HCT116 (cell line): Measurements from ENCODE around the gene IL17RA. TPM values are rescaled to one million over a fixed set of nuclear protein-coding genes. Genes with fewer than 3 reads are reported as not detected.

Experiments used
- ATAC-seq: fragments of 200-7000 bp; cut with Tn5 transposase; 2 replicates; pipeline ENCODE4 v1.9.1; 2020; ENCODE audit warnings: mild to moderate bottlenecking, moderate library complexity
- BruUV-seq: library from RNA; stranded (reverse); fragments of 400-500 nt; replicated peaks from 2 replicates; lab custom pipeline; 2021; lab: Mats Ljungman, UMichigan
- CTCF ChIA-PET: fragments of 300-600 bp; sonication (Branson Sonifier 250); formaldehyde crosslinking; loops from one replicate; lab custom pipeline; 2021; ENCODE audit warnings: antibody characterized with exemption; lab: Charles Lee
- POLR2A ChIA-PET: fragments of 300-600, 350-600 bp; sonication (Branson Sonifier 250); formaldehyde crosslinking; loops from one replicate; lab custom pipeline; 2021; ENCODE audit warnings: antibody characterized with exemption; lab: Charles Lee
- RAD21 ChIA-PET, 2 experiments: fragments of 300-600 bp; sonication (Branson Sonifier 250); formaldehyde crosslinking; loops; one replicate each; lab custom pipeline; 2023; ENCODE audit warnings: low total read pairs in 2 of 2; ENCODE audit not compliant: uncharacterized antibody in 2 of 2, unreplicated experiment in 2 of 2, low non-redundant PET in 1 of 2; lab: Charles Lee
- DNase-seq: peaks from one replicate; pipeline ENCODE4 v3.0.0-alpha.2; 2010; ENCODE audit warnings: low read depth, low spot score
- H2AFZ ChIP-seq: fragments of 200-600 bp; shearing (Covaris generic), sonication (generic); 2 replicates; pipeline ENCODE4 v1.6.1; 2017; ENCODE audit warnings: low read depth, mixed run types, mixed read lengths, antibody characterized with exemption, low read length; ENCODE audit not compliant: poor library complexity, severe bottlenecking
- H3K27ac ChIP-seq: 2 replicates; pipeline ENCODE4 v1.5.1; 2012; ENCODE audit warnings: low read depth, low read length
- H3K27me3 ChIP-seq: fragments of 200-600 bp; sonication (generic); 2 replicates; pipeline ENCODE4 v1.6.1; 2016; ENCODE audit warnings: mixed run types, low read length, mixed read lengths; ENCODE audit not compliant: insufficient read depth
- H3K36me3 ChIP-seq, 2 experiments: fragments of 200-500 bp in 1 of 2; fragments of 200-600 bp in 1 of 2; sonication (Bioruptor generic) in 1 of 2; sonication (generic) in 1 of 2; 2 replicates each; pipeline versions ENCODE4 v1.5.1 to v1.6.1; 2014 to 2016; ENCODE audit warnings: low read length in 2 of 2, inconsistent platforms in 1 of 2, mixed read lengths in 1 of 2, mixed run types in 1 of 2; ENCODE audit not compliant: insufficient read depth in 2 of 2, control insufficient read depth in 1 of 2
- H3K4me1 ChIP-seq, 2 experiments: fragments of 200-600 bp in 1 of 2; sonication (generic) in 1 of 2; 2 replicates each; pipeline versions ENCODE4 v1.5.1 to v1.6.1; 2012 to 2017; ENCODE audit warnings: low read length in 2 of 2, inconsistent platforms in 1 of 2, mild to moderate bottlenecking in 1 of 2, mixed read lengths in 1 of 2, mixed run types in 1 of 2, moderate library complexity in 1 of 2; ENCODE audit not compliant: insufficient read depth in 2 of 2, control insufficient read depth in 1 of 2
- H3K4me2 ChIP-seq: fragments of 200-600 bp; sonication (generic); 2 replicates; pipeline ENCODE4 v1.6.1; 2017; ENCODE audit warnings: mixed run types, low read length, mixed read lengths
- H3K4me3 ChIP-seq, 2 experiments: fragments of 200-600 bp in 1 of 2; sonication (generic) in 1 of 2; replicated peaks in 1 of 2; 2 replicates each; pipeline ENCODE4 v1.5.1; 2011 to 2016; ENCODE audit warnings: low read length in 2 of 2, control low read depth in 1 of 2, low read depth in 1 of 2, mild to moderate bottlenecking in 1 of 2, mixed read lengths in 1 of 2, mixed run types in 1 of 2
- H3K79me2 ChIP-seq: fragments of 200-600 bp; sonication (generic); 2 replicates; pipeline ENCODE4 v1.6.1; 2017; ENCODE audit warnings: mild to moderate bottlenecking, mixed run types, low read length, moderate library complexity, mixed read lengths; ENCODE audit not compliant: insufficient read depth
- H3K9ac ChIP-seq: fragments of 200-600 bp; sonication (generic); 2 replicates; pipeline ENCODE4 v1.6.1; 2016; ENCODE audit warnings: low read length, mixed read lengths
- H3K9me2 ChIP-seq: fragments of 200-600 bp; sonication (generic), shearing (Covaris generic); 2 replicates; pipeline ENCODE4 v1.6.1; 2017; ENCODE audit warnings: mixed run types, mild to moderate bottlenecking, moderate library complexity; ENCODE audit not compliant: insufficient read depth
- H3K9me3 ChIP-seq, 2 experiments: fragments of 200-500 bp in 1 of 2; fragments of 200-600 bp in 1 of 2; sonication (Bioruptor generic) in 1 of 2; sonication (generic) in 1 of 2; 2 replicates each; pipeline ENCODE4 v1.6.1; 2014 to 2017; ENCODE audit warnings: low read length in 2 of 2, mixed read lengths in 2 of 2, inconsistent platforms in 1 of 2, low read depth in 1 of 2, mild to moderate bottlenecking in 1 of 2, mixed run types in 1 of 2, moderate library complexity in 1 of 2; ENCODE audit not compliant: control insufficient read depth in 1 of 2, insufficient read depth in 1 of 2
- H4K20me1 ChIP-seq: fragments of 200-600 bp; sonication (generic), shearing (Covaris generic); 2 replicates; pipeline ENCODE4 v1.6.1; 2017; ENCODE audit warnings: mixed run types, mild to moderate bottlenecking, moderate library complexity; ENCODE audit not compliant: insufficient read depth
- CEBPB ChIP-seq: IDR thresholded peaks from 2 replicates; pipeline ENCODE4 v1.6.1; 2012; ENCODE audit warnings: low read depth
- EGR1 ChIP-seq: IDR thresholded peaks from 2 replicates; pipeline ENCODE4 v1.6.1; 2012; ENCODE audit warnings: low read depth
- ELF1 ChIP-seq: IDR thresholded peaks from 2 replicates; pipeline ENCODE4 v1.6.1; 2012; ENCODE audit warnings: low read depth, borderline replicate concordance
- POLR2A ChIP-seq: IDR thresholded peaks from 2 replicates; pipeline ENCODE4 v1.7.0; 2011; ENCODE audit warnings: borderline replicate concordance; ENCODE audit not compliant: insufficient read depth, insufficient read length; ENCODE audit errors: extremely low read depth
- POLR2AphosphoS5 ChIP-seq: IDR thresholded peaks from 2 replicates; pipeline ENCODE4 v1.6.1; 2011; ENCODE audit warnings: mild to moderate bottlenecking, low read depth, low read length, moderate library complexity
- RAD21 ChIP-seq: IDR thresholded peaks from 2 replicates; pipeline ENCODE4 v1.6.1; 2012; ENCODE audit warnings: low read depth, mild to moderate bottlenecking
- SIN3A ChIP-seq: IDR thresholded peaks from 2 replicates; pipeline ENCODE4 v1.6.1; 2012; ENCODE audit warnings: low read depth
- TCF7L2 ChIP-seq: IDR thresholded peaks from 2 replicates; pipeline ENCODE4 v1.7.0; 2011; ENCODE audit warnings: borderline replicate concordance, inconsistent platforms; ENCODE audit not compliant: insufficient read depth, insufficient read length; ENCODE audit errors: extremely low read depth
- YY1 ChIP-seq: IDR thresholded peaks from 2 replicates; pipeline ENCODE4 v1.6.1; 2011; ENCODE audit warnings: low read length, low read depth, moderate library complexity, mild to moderate bottlenecking; ENCODE audit not compliant: insufficient replicate concordance; ENCODE audit errors: extremely low read depth
- ZFX ChIP-seq: fragments of 450-650 bp; IDR thresholded peaks from 2 replicates; pipeline ENCODE4 v1.6.1; 2017
- ZNF274 ChIP-seq: fragments of 200-500 bp; sonication (Bioruptor generic); IDR thresholded peaks from 2 replicates; pipeline ENCODE4 v1.6.1; 2014; ENCODE audit warnings: mild to moderate bottlenecking, low read depth, low read length, inconsistent platforms
- intact Hi-C: fragments of 100-400 bp; cut with micrococcal nuclease; formaldehyde crosslinking; loops from 2 replicates; pipeline ENCODE4 v1.10.0; 2022
- total RNA-seq: library from RNA; stranded (reverse); gene quantifications from one replicate; pipeline ENCODE4 v1.2.1, GENCODE V29; 2021; ENCODE audit not compliant: unreplicated experiment
- TF ChIP-seq, protein P1 (sequence below): IDR thresholded peaks from 2 replicates; pipeline ENCODE4 v1.6.1; 2012
- TF ChIP-seq, protein P2 (sequence below): IDR thresholded peaks from 2 replicates; pipeline ENCODE4 v1.6.1; 2011; ENCODE audit warnings: mild to moderate bottlenecking, low read length, moderate library complexity; ENCODE audit not compliant: insufficient replicate concordance; ENCODE audit errors: extremely low read depth
- TF ChIP-seq, protein P3 (sequence below): IDR thresholded peaks from 2 replicates; pipeline ENCODE4 v1.6.1; 2012
- TF ChIP-seq, protein P4 (sequence below): IDR thresholded peaks from 2 replicates; pipeline ENCODE4 v1.6.1; 2012; ENCODE audit warnings: low read depth

The IL17RA gene
- total RNA-seq, 1 experiment from 2014 or later: 17.3 TPM

DNA sequence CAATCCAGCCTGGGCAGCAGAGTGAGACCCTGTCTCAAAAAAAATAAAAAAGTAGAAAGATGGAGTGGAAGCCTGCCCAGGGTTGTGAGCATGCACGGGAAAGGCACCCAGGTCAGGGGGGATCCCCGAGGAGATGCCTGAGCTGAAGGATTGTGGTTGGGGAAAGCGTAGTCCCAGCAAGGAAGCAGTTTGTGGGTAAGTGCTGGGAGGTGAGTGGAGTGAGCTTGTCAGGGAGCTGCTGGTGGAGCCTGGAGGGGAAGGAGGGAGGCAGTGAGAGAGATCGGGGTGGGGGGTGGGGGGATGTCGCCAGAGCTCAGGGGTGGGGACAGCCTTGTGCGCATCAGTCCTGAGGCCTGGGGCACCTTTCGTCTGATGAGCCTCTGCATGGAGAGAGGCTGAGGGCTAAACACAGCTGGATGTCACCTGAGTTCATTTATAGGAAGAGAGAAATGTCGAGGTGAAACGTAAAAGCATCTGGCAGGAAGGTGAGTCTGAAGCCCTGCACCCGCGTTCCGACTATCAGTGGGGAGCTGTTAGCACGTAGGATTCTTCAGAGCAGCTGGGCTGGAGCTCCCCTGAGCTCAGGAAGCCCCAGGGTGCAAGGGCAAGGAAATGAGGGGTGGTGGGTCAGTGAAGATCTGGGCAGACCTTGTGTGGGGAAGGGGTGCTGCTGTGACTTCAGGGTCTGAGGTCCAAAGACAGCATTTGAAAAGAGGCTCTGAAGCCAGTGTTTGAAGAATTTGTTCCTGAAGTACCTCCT is 26.2 kb downstream of the IL17RA start:
- TF ChIP-seq POLR2A (no peak), RAD21 (no peak), TCF7L2 (no peak), EGR1 (no peak), POLR2AphosphoS5 (no peak), ELF1 (no peak), CEBPB (no peak), ZFX (no peak), ZNF274 (no peak), YY1 (no peak), SIN3A (no peak)
- TF ChIP-seq, protein P1, sequence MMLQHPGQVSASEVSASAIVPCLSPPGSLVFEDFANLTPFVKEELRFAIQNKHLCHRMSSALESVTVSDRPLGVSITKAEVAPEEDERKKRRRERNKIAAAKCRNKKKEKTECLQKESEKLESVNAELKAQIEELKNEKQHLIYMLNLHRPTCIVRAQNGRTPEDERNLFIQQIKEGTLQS: no peak
- TF ChIP-seq, protein P2, sequence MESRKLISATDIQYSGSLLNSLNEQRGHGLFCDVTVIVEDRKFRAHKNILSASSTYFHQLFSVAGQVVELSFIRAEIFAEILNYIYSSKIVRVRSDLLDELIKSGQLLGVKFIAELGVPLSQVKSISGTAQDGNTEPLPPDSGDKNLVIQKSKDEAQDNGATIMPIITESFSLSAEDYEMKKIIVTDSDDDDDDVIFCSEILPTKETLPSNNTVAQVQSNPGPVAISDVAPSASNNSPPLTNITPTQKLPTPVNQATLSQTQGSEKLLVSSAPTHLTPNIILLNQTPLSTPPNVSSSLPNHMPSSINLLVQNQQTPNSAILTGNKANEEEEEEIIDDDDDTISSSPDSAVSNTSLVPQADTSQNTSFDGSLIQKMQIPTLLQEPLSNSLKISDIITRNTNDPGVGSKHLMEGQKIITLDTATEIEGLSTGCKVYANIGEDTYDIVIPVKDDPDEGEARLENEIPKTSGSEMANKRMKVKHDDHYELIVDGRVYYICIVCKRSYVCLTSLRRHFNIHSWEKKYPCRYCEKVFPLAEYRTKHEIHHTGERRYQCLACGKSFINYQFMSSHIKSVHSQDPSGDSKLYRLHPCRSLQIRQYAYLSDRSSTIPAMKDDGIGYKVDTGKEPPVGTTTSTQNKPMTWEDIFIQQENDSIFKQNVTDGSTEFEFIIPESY: no peak
- TF ChIP-seq, protein P3, sequence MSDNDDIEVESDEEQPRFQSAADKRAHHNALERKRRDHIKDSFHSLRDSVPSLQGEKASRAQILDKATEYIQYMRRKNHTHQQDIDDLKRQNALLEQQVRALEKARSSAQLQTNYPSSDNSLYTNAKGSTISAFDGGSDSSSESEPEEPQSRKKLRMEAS: no peak
- TF ChIP-seq, protein P4, sequence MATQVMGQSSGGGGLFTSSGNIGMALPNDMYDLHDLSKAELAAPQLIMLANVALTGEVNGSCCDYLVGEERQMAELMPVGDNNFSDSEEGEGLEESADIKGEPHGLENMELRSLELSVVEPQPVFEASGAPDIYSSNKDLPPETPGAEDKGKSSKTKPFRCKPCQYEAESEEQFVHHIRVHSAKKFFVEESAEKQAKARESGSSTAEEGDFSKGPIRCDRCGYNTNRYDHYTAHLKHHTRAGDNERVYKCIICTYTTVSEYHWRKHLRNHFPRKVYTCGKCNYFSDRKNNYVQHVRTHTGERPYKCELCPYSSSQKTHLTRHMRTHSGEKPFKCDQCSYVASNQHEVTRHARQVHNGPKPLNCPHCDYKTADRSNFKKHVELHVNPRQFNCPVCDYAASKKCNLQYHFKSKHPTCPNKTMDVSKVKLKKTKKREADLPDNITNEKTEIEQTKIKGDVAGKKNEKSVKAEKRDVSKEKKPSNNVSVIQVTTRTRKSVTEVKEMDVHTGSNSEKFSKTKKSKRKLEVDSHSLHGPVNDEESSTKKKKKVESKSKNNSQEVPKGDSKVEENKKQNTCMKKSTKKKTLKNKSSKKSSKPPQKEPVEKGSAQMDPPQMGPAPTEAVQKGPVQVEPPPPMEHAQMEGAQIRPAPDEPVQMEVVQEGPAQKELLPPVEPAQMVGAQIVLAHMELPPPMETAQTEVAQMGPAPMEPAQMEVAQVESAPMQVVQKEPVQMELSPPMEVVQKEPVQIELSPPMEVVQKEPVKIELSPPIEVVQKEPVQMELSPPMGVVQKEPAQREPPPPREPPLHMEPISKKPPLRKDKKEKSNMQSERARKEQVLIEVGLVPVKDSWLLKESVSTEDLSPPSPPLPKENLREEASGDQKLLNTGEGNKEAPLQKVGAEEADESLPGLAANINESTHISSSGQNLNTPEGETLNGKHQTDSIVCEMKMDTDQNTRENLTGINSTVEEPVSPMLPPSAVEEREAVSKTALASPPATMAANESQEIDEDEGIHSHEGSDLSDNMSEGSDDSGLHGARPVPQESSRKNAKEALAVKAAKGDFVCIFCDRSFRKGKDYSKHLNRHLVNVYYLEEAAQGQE: no peak
- no peaks in the 10 kb centered on the region for H3K79me2 ChIP-seq
- no peaks in the 10 kb centered on the region for H3K9me3 ChIP-seq
- H3K27me3 ChIP-seq: no peaks in the 10 kb centered on the region
- H3K4me2 ChIP-seq: no peak overlapping the region
- BruUV-seq: no TSS peak
- no peaks in the 10 kb centered on the region for H3K9me2 ChIP-seq
- no peaks in the 10 kb centered on the region for H3K4me1 ChIP-seq
- ATAC-seq: no peak
- no peak for DNase-seq
- POLR2A ChIA-PET: no interaction called here
- H4K20me1 ChIP-seq: no peaks in the 10 kb centered on the region
- RAD21 ChIA-PET: interaction anchor here in 1 of 2 experiments (0.6 to 0.7 kb wide), 2 partner anchors 12 to 21 kb away, joined by 5 to 6 read pairs; no protein-coding TSS in a partner anchor
- no peak overlapping the region for H3K4me3 ChIP-seq
- intact Hi-C loops: no loop called here
- peaks cover 0 to 2% of the 10 kb centered on the region in 2 experiments; a peak in 1 of 4 replicates for H3K36me3 ChIP-seq
- no peak overlapping the region for H3K9ac ChIP-seq
- no peak overlapping the region for H3K27ac ChIP-seq
- no peak overlapping the region for H2AFZ ChIP-seq
- CTCF ChIA-PET: interaction anchor here (0.6 kb wide), 1 partner anchor 442 kb away, joined by 3 read pairs; no protein-coding TSS in a partner anchor
